Right atrium auricular region (tissue), 2 donors: Measurements from ENCODE around the gene PPP2R5C. TPM values are rescaled to one million over a fixed set of nuclear protein-coding genes. Genes with fewer than 3 reads are reported as not detected.

Experiments used
- DNase-seq: peaks from one replicate; pipeline ENCODE4 v3.0.0-alpha.2; 2019; ENCODE audit warnings: low spot score
- H3K27ac ChIP-seq, 2 donors: fragments of 200-600 bp; sonication (generic); 1 replicate in 1 of 2; 2 replicates in 1 of 2; pipeline ENCODE4 v1.5.1; 2016 to 2019
- H3K27me3 ChIP-seq, 2 donors: fragments of 200-600 bp; sonication (generic); one replicate each; pipeline versions ENCODE4 v1.5.1 to v1.6.0; 2017 to 2019
- H3K36me3 ChIP-seq: fragments of 200-600 bp; sonication (generic); one replicate; pipeline ENCODE4 v1.5.1; 2016
- H3K4me1 ChIP-seq, 2 donors: fragments of 200-600 bp; sonication (generic); one replicate each; pipeline versions ENCODE4 v1.5.1 to v1.6.0; 2017 to 2019
- H3K4me3 ChIP-seq, 2 donors: fragments of 200-600 bp; sonication (generic); 1 replicate in 1 of 2; 2 replicates in 1 of 2; pipeline ENCODE4 v1.5.1; 2017 to 2019; ENCODE audit warnings: mild to moderate bottlenecking in 1 of 2, moderate library complexity in 1 of 2
- H3K9me3 ChIP-seq, 2 donors: fragments of 200-600 bp; sonication (generic); one replicate each; pipeline ENCODE4 v1.5.1; 2019
- CTCF ChIP-seq, 2 donors: fragments of 200-600 bp; sonication (generic); IDR thresholded peaks; one replicate each; pipeline ENCODE4 v1.5.1; 2019; ENCODE audit warnings: antibody characterized with exemption in 2 of 2
- total RNA-seq, 2 donors: library from RNA; depleted of rRNA; stranded (reverse); fragments of >200 nt; gene quantifications; one replicate each; pipeline ENCODE4 v1.1.0, GENCODE V29; 2016

The PPP2R5C gene
- total RNA-seq, 2 donors from 2014 or later, result 82.2 to 82.9 TPM

GRCh38 chr14:101873076-101873825, 111.7 kb downstream of the PPP2R5C start:
- Histone ChIP-seq H3K27ac (no peak overlapping the region), H3K27me3 (no peaks in the 10 kb centered on the region), H3K4me3 (no peak overlapping the region), H3K9me3 (no peaks in the 10 kb centered on the region), H3K36me3 (no peaks in the 10 kb centered on the region), H3K4me1 (peaks cover 0 to 36% of the 10 kb centered on the region in 2 donors)
- no peak for DNase-seq
- TF ChIP-seq CTCF (IDR thresholded peaks at IDR 0.05), result no peak

GRCh38 chr14:101873991-101874390, 112.5 kb downstream of the PPP2R5C start:
- Histone ChIP-seq H3K27ac (no peak overlapping the region), H3K27me3 (no peaks in the 10 kb centered on the region), H3K36me3 (no peaks in the 10 kb centered on the region), H3K4me1 (peaks cover 0 to 44% of the 10 kb centered on the region in 2 donors), H3K9me3 (no peaks in the 10 kb centered on the region), H3K4me3 (no peak overlapping the region)
- DNase-seq, result no peak
- TF ChIP-seq CTCF (IDR thresholded peaks at IDR 0.05), result no peak

- Histone ChIP-seq H3K27ac (peak overlapping the region in 1 of 2 donors; percentile 51), H3K4me1 (peaks cover 0 to 53% of the 10 kb centered on the region in 2 donors), H3K9me3 (no peaks in the 10 kb centered on the region), H3K4me3 (no peak overlapping the region), H3K36me3 (no peaks in the 10 kb centered on the region), H3K27me3 (no peaks in the 10 kb centered on the region)
- TF ChIP-seq CTCF (IDR thresholded peaks at IDR 0.05), result no peak
- DNase-seq, result no peak
These were observed 113.7 kb downstream of the PPP2R5C start for GRCh38 chr14:101875041-101875726.

GRCh38 chr14:101875727-101876554, 114.4 kb downstream of the PPP2R5C start:
- Histone ChIP-seq H3K9me3 (no peaks in the 10 kb centered on the region), H3K27me3 (no peaks in the 10 kb centered on the region), H3K27ac (peak overlapping the region; percentile 9 to 51), H3K4me3 (no peak overlapping the region), H3K4me1 (peaks cover 0 to 50% of the 10 kb centered on the region in 2 donors), H3K36me3 (no peaks in the 10 kb centered on the region)
- no peak for DNase-seq
- no peak for TF ChIP-seq CTCF (IDR thresholded peaks at IDR 0.05)

- no peaks in the 10 kb centered on the region for H3K9me3 ChIP-seq
- H3K4me1 ChIP-seq, result peaks cover 0 to 46% of the 10 kb centered on the region in 2 donors
- H3K36me3 ChIP-seq, result no peaks in the 10 kb centered on the region
- TF ChIP-seq CTCF (IDR thresholded peaks at IDR 0.05), result no peak
- DNase-seq, result peak; percentile 80
- no peak overlapping the region for H3K4me3 ChIP-seq
- peak overlapping the region; percentile 20 to 51 for H3K27ac ChIP-seq
- no peaks in the 10 kb centered on the region for H3K27me3 ChIP-seq
These were observed 115.0 kb downstream of the PPP2R5C start for GRCh38 chr14:101876555-101876938.
